PC-3 (cell line): Measurements from ENCODE around the gene IFNAR1. TPM values are rescaled to one million over a fixed set of nuclear protein-coding genes. Genes with fewer than 3 reads are reported as not detected.

Experiments
- ATAC-seq: fragments of 200-7000 bp; cut with Tn5 transposase; 2 replicates; pipeline ENCODE4 v1.9.1; 2020; ENCODE audit warnings: mild to moderate bottlenecking, moderate library complexity
- BruUV-seq: library from RNA; stranded (reverse); fragments of 400-500 nt; replicated peaks from 2 replicates; lab custom pipeline; 2021; lab: Mats Ljungman, UMichigan
- CTCF ChIA-PET: fragments of 300-600 bp; sonication (Branson Sonifier 250); formaldehyde crosslinking; loops from one replicate; lab custom pipeline; 2022; ENCODE audit warnings: antibody characterized with exemption; lab: Charles Lee
- POLR2A ChIA-PET: fragments of 300-600 bp; sonication (Branson Sonifier 250); formaldehyde crosslinking; loops from one replicate; lab custom pipeline; 2022; ENCODE audit warnings: antibody characterized with exemption; ENCODE audit not compliant: unreplicated experiment; lab: Charles Lee
- DNase-seq: peaks from one replicate; pipeline ENCODE4 v3.0.0-alpha.2; 2015
- H2AFZ ChIP-seq: fragments of 300-600 bp; sonication (generic); 2 replicates; pipeline ENCODE4 v1.6.0; 2016; ENCODE audit warnings: antibody characterized with exemption, low read length
- H3F3A ChIP-seq: fragments of 300-600 bp; sonication (generic); one replicate; pipeline ENCODE4 v1.6.0; 2017; ENCODE audit warnings: antibody characterized with exemption, low read length, control low read depth, mild to moderate bottlenecking; ENCODE audit not compliant: unreplicated experiment
- H3K27ac ChIP-seq: fragments of 300-600 bp; sonication (generic); 2 replicates; pipeline ENCODE4 v1.5.1; 2016; ENCODE audit warnings: mild to moderate bottlenecking, low read length
- H3K27me3 ChIP-seq: fragments of 300-600 bp; sonication (generic); 2 replicates; pipeline ENCODE4 v1.6.1; 2016; ENCODE audit warnings: low read length, mixed read lengths
- H3K36me3 ChIP-seq: fragments of 300-600 bp; sonication (generic); 2 replicates; pipeline ENCODE4 v1.6.1; 2016; ENCODE audit warnings: low read depth, mixed run types, low read length, mixed read lengths
- H3K4me1 ChIP-seq: fragments of 300-600 bp; sonication (generic); 2 replicates; pipeline ENCODE4 v1.5.1; 2016; ENCODE audit warnings: low read length; ENCODE audit not compliant: insufficient read depth
- H3K4me2 ChIP-seq: fragments of 300-600 bp; sonication (generic); 2 replicates; pipeline ENCODE4 v1.6.0; 2016; ENCODE audit warnings: low read length
- H3K4me3 ChIP-seq: fragments of 300-600 bp; sonication (generic); 2 replicates; pipeline ENCODE4 v1.5.1; 2016; ENCODE audit warnings: mild to moderate bottlenecking, low read length, mixed read lengths
- H3K79me2 ChIP-seq: fragments of 300-600 bp; sonication (generic); 2 replicates; pipeline ENCODE4 v1.6.1; 2017; ENCODE audit warnings: low read length, mixed read lengths
- H3K9ac ChIP-seq: fragments of 300-600 bp; sonication (generic); 2 replicates; pipeline ENCODE4 v1.6.0; 2016; ENCODE audit warnings: mild to moderate bottlenecking, low read length
- H3K9me2 ChIP-seq: fragments of 300-600 bp; sonication (generic); replicated peaks from 2 replicates; pipeline ENCODE4 v1.6.1; 2016; ENCODE audit warnings: mixed run types, low read length, mixed read lengths
- H3K9me3 ChIP-seq: fragments of 300-600 bp; sonication (generic); 2 replicates; pipeline ENCODE4 v1.6.1; 2016; ENCODE audit warnings: low read length, mixed read lengths
- H4K20me1 ChIP-seq: fragments of 300-600 bp; sonication (generic); 2 replicates; pipeline ENCODE4 v1.6.1; 2016; ENCODE audit warnings: low read length, mixed read lengths
- EZH2 ChIP-seq: fragments of 300-600 bp; sonication (generic); IDR thresholded peaks from one replicate; pipeline ENCODE4 v1.6.1; 2017; ENCODE audit warnings: antibody characterized with exemption, mild to moderate bottlenecking, low read length; ENCODE audit not compliant: unreplicated experiment
- EZH2phosphoT487 ChIP-seq: fragments of 300-600 bp; sonication (generic); IDR thresholded peaks from 2 replicates; pipeline ENCODE4 v1.6.1; 2018; ENCODE audit warnings: mild to moderate bottlenecking, antibody characterized with exemption, low read length, borderline replicate concordance
- intact Hi-C: fragments of 100-400 bp; cut with micrococcal nuclease; formaldehyde crosslinking; loops from 2 replicates; pipeline ENCODE4 v1.9.0; 2023
- total RNA-seq: library from RNA; depleted of rRNA; stranded (reverse); fragments of >200 nt; gene quantifications from 2 replicates; pipeline ENCODE4 v1.2.3, GENCODE V29; 2014
- TF ChIP-seq, protein P1 (sequence below): fragments of 300-600 bp; sonication (generic); conservative IDR thresholded peaks from 2 replicates; pipeline ENCODE4 v1.5.1; 2017; ENCODE audit warnings: antibody characterized with exemption, low read depth, mild to moderate bottlenecking, low read length

The IFNAR1 gene
- total RNA-seq, 1 experiment from 2014 or later, result 13.2 TPM

DNA sequence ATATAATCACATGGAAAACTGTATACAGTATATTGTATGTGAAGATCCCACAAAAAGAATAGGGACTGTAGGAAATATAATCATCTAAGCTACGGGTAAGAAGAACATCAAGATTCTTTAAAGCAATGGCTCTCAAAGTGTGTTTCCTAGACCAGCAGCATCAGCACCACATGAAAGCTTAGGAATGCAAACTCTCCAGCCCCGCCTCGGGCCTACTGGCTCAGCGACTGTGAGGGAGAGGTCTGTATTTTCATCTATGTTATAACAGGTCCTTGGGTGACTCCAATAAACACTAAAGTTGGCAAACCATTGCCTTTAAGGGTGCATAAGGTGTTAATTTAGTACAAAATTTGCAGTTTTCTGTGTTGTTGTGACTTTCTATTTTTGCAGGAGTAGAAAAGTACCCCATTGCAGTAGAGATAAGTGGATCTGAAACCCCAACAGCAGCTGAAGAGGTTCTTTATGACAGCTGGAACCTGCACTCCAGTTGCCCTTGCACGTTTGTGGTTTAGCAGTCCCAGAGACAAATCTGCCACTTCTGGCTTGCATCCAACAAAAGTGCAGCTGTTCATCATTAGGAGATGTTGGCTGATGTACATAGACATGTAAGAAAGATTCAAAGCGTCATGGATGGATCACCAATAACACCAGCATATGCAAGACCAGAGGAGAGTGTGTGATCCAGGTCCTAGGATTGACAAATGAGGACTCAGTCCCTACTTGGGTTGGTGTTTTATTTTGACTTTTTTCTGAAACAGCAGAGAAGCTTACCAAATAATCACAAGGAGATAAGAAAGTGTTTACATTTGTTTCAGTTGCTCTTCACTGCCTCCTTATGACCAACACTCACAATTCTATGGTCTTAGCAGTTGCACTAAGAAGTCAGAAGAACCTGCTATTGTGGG, 15.9 kb upstream of the IFNAR1 start:
- intact Hi-C loops, result no loop called here
- Histone ChIP-seq H3K36me3 (no peaks in the 10 kb centered on the region), H3K9me2 (no peaks in the 10 kb centered on the region), H3K9me3 (no peaks in the 10 kb centered on the region), H3K27ac (no peak overlapping the region), H3K27me3 (no peaks in the 10 kb centered on the region), H4K20me1 (no peaks in the 10 kb centered on the region), H3K9ac (no peak overlapping the region), H3K79me2 (no peaks in the 10 kb centered on the region), H2AFZ (no peak overlapping the region), H3K4me3 (no peak overlapping the region), H3K4me2 (no peak overlapping the region), H3F3A (no peaks in the 10 kb centered on the region), H3K4me1 (no peaks in the 10 kb centered on the region)
- BruUV-seq, result no TSS peak
- ATAC-seq, result no peak
- TF ChIP-seq, protein P1, sequence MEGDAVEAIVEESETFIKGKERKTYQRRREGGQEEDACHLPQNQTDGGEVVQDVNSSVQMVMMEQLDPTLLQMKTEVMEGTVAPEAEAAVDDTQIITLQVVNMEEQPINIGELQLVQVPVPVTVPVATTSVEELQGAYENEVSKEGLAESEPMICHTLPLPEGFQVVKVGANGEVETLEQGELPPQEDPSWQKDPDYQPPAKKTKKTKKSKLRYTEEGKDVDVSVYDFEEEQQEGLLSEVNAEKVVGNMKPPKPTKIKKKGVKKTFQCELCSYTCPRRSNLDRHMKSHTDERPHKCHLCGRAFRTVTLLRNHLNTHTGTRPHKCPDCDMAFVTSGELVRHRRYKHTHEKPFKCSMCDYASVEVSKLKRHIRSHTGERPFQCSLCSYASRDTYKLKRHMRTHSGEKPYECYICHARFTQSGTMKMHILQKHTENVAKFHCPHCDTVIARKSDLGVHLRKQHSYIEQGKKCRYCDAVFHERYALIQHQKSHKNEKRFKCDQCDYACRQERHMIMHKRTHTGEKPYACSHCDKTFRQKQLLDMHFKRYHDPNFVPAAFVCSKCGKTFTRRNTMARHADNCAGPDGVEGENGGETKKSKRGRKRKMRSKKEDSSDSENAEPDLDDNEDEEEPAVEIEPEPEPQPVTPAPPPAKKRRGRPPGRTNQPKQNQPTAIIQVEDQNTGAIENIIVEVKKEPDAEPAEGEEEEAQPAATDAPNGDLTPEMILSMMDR, result no peak
- TF ChIP-seq EZH2phosphoT487, result no peak
- TF ChIP-seq EZH2, result no peak
- POLR2A ChIA-PET, result no interaction called here
- CTCF ChIA-PET, result no interaction called here
- no peak for DNase-seq

GRCh38 chr21:33309778-33310177, 15.0 kb upstream of the IFNAR1 start:
- Histone ChIP-seq H3K27ac (no peak overlapping the region), H3K79me2 (no peaks in the 10 kb centered on the region), H3K4me2 (no peak overlapping the region), H2AFZ (no peak overlapping the region), H3K4me3 (no peak overlapping the region), H4K20me1 (no peaks in the 10 kb centered on the region), H3F3A (no peaks in the 10 kb centered on the region), H3K9ac (no peak overlapping the region), H3K36me3 (no peaks in the 10 kb centered on the region), H3K27me3 (no peaks in the 10 kb centered on the region), H3K4me1 (no peaks in the 10 kb centered on the region), H3K9me3 (no peaks in the 10 kb centered on the region), H3K9me2 (no peaks in the 10 kb centered on the region)
- no peak for ATAC-seq
- no peak for TF ChIP-seq EZH2
- TF ChIP-seq, protein P1, result no peak
- TF ChIP-seq EZH2phosphoT487, result no peak
- no peak for DNase-seq
- POLR2A ChIA-PET, result no interaction called here
- CTCF ChIA-PET, result no interaction called here
- intact Hi-C loops, result no loop called here
- BruUV-seq, result no TSS peak

DNA sequence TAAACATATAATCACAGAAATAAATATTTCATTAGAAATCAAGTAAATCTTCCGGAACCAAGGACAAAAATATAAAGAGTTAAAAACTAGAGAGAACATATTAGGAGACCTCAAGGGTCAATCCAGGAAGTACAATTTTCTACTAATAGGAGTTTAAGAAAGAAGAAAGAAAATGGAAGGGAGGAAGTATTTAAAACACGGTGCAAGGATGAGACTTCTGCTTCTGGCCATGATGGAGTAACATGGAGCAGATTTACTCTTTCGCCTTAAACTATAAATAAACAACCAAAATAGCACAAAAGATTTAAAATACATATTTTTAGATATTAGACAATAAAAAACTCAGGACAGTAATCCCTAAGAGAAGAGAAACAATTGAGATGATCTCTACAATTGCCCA, 12.6 kb upstream of the IFNAR1 start:
- H4K20me1 ChIP-seq, result no peaks in the 10 kb centered on the region
- H3K36me3 ChIP-seq, result no peaks in the 10 kb centered on the region
- intact Hi-C loops, result no loop called here
- peaks cover 11% of the 10 kb centered on the region; the same call in 1 of the 2 replicates for H3K27me3 ChIP-seq
- H3K4me1 ChIP-seq, result no peaks in the 10 kb centered on the region
- no peaks in the 10 kb centered on the region for H3K9me2 ChIP-seq
- ChIA-PET POLR2A (no interaction called here), CTCF (interaction anchor here (0.5 kb wide), 1 partner anchor 48 kb away, joined by 3 read pairs; no protein-coding TSS in a partner anchor)
- H3K27ac ChIP-seq, result no peak overlapping the region
- TF ChIP-seq EZH2, result no peak
- TF ChIP-seq, protein P1, result no peak
- TF ChIP-seq EZH2phosphoT487, result no peak
- DNase-seq (no peak), ATAC-seq (no peak)
- H2AFZ ChIP-seq, result no peak overlapping the region
- no peaks in the 10 kb centered on the region for H3K79me2 ChIP-seq
- BruUV-seq, result no TSS peak
- H3K4me3 ChIP-seq, result no peak overlapping the region
- H3K4me2 ChIP-seq, result no peak overlapping the region
- no peaks in the 10 kb centered on the region for H3K9me3 ChIP-seq
- H3F3A ChIP-seq, result no peaks in the 10 kb centered on the region
- H3K9ac ChIP-seq, result no peak overlapping the region
